H1 (cell line): ENCODE data around the gene ELMO2. TPM values are rescaled to one million over a fixed set of nuclear protein-coding genes. Genes with fewer than 3 reads are reported as not detected.

Experiments
- CTCF ChIA-PET: fragments of 300-600 bp; sonication (Branson Sonifier 250); formaldehyde crosslinking; loops from one replicate; lab custom pipeline; 2021; ENCODE audit not compliant: partially characterized antibody; lab: Charles Lee
- POLR2A ChIA-PET: fragments of 300-600 bp; sonication (Branson Sonifier 250); formaldehyde crosslinking; loops from one replicate; lab custom pipeline; 2021; ENCODE audit warnings: inconsistent platforms; ENCODE audit not compliant: partially characterized antibody; lab: Charles Lee
- DNase-seq, 2 experiments: peaks; one replicate each; pipeline versions ENCODE4 v3.0.0 to v3.0.0-alpha.2; 2010 to 2022; ENCODE audit warnings: low spot score in 2 of 2, low read depth in 1 of 2, mixed read lengths in 1 of 2
- FAIRE-seq: peaks from 2 replicates; lab custom pipeline; 2011; peaks lifted over from hg19 to GRCh38; lab: Jason Lieb, UNC
- H2AFZ ChIP-seq: 2 replicates; pipeline ENCODE4 v1.8.1; 2012; ENCODE audit warnings: low read length, inconsistent platforms
- H2AK5ac ChIP-seq: 2 replicates; pipeline ENCODE4 v1.6.1; 2013; ENCODE audit warnings: low read depth, low read length
- H2BK120ac ChIP-seq: replicated peaks from 2 replicates; pipeline ENCODE3; 2013; ENCODE audit warnings: low read depth, low read length, inconsistent platforms
- H2BK12ac ChIP-seq: 2 replicates; pipeline ENCODE4 v1.6.1; 2013; ENCODE audit warnings: low read depth, low read length
- H2BK15ac ChIP-seq: 2 replicates; pipeline ENCODE4 v1.6.1; 2013; ENCODE audit warnings: low read length
- H2BK20ac ChIP-seq: 2 replicates; pipeline ENCODE4 v1.6.1; 2013; ENCODE audit warnings: low read length
- H2BK5ac ChIP-seq: 2 replicates; pipeline ENCODE4 v1.6.1; 2013; ENCODE audit warnings: low read depth, low read length
- H3K14ac ChIP-seq: 2 replicates; pipeline ENCODE4 v1.6.1; 2013; ENCODE audit warnings: inconsistent platforms; ENCODE audit not compliant: insufficient read length
- H3K18ac ChIP-seq: 2 replicates; pipeline ENCODE4 v1.6.1; 2013; ENCODE audit warnings: low read length; ENCODE audit errors: extremely low read depth
- H3K23ac ChIP-seq: 2 replicates; pipeline ENCODE4 v1.6.1; 2013; ENCODE audit warnings: inconsistent platforms; ENCODE audit not compliant: insufficient read length
- H3K23me2 ChIP-seq: 2 replicates; pipeline ENCODE4 v1.6.1; 2013; ENCODE audit warnings: low read depth, low read length
- H3K27ac ChIP-seq: 2 replicates; pipeline ENCODE4 v1.6.1; 2011; ENCODE audit warnings: low read depth, low read length, inconsistent platforms
- H3K27me3 ChIP-seq, 4 experiments: replicated peaks in 1 of 4; 1 replicate in 1 of 4; 2 replicates in 3 of 4; pipeline versions ENCODE4 v1.6.1 to v1.8.1; 2011 to 2013; ENCODE audit warnings: low read length in 3 of 4, mild to moderate bottlenecking in 3 of 4, inconsistent platforms in 2 of 4, mixed read lengths in 2 of 4, moderate library complexity in 1 of 4; ENCODE audit not compliant: control insufficient read depth in 3 of 4, insufficient read depth in 3 of 4; ENCODE audit errors: extremely low read depth in 1 of 4
- H3K36me3 ChIP-seq, 4 experiments: 2 replicates each; pipeline versions ENCODE4 v1.6.1 to v1.8.1; 2011 to 2013; ENCODE audit warnings: mild to moderate bottlenecking in 4 of 4, low read length in 3 of 4, moderate library complexity in 2 of 4, control low read depth in 1 of 4, inconsistent platforms in 1 of 4; ENCODE audit not compliant: insufficient read depth in 4 of 4, control insufficient read depth in 2 of 4
- H3K4ac ChIP-seq: replicated peaks from 2 replicates; pipeline ENCODE3; 2013; ENCODE audit warnings: low read length, low read depth, mixed read lengths, inconsistent platforms; ENCODE audit not compliant: insufficient read length
- H3K4me1 ChIP-seq, 4 experiments: replicated peaks in 1 of 4; 1 replicate in 1 of 4; 2 replicates in 3 of 4; pipeline versions ENCODE4 v1.6.1 to v1.8.1; 2011 to 2013; ENCODE audit warnings: low read length in 3 of 4, inconsistent platforms in 2 of 4, mixed read lengths in 1 of 4; ENCODE audit not compliant: insufficient read depth in 4 of 4, control insufficient read depth in 3 of 4
- H3K4me2 ChIP-seq, 2 experiments: 2 replicates each; pipeline versions ENCODE4 v1.6.1 to v1.8.1; 2011 to 2013; ENCODE audit warnings: low read depth in 2 of 2, low read length in 2 of 2, control low read depth in 1 of 2, inconsistent platforms in 1 of 2, mild to moderate bottlenecking in 1 of 2; ENCODE audit not compliant: insufficient read depth in 1 of 2
- H3K4me3 ChIP-seq, 4 experiments: fragments of 200-600, 300-600 bp in 1 of 4; sonication (generic), shearing (Covaris generic), sonication (Bioruptor Twin) in 1 of 4; 2 replicates each; pipeline versions ENCODE4 v1.5.1 to v1.8.1; 2011 to 2016; ENCODE audit warnings: low read length in 4 of 4, low read depth in 3 of 4, control low read depth in 2 of 4, inconsistent platforms in 2 of 4, mild to moderate bottlenecking in 2 of 4, mixed read lengths in 1 of 4, moderate library complexity in 1 of 4; ENCODE audit not compliant: insufficient read depth in 2 of 4; ENCODE audit errors: extremely low read depth in 1 of 4
- H3K56ac ChIP-seq: replicated peaks from 2 replicates; pipeline ENCODE3; 2013; ENCODE audit warnings: low read depth, mild to moderate bottlenecking, mixed read lengths, low read length, inconsistent platforms; ENCODE audit not compliant: insufficient read length
- H3K79me1 ChIP-seq: 2 replicates; pipeline ENCODE4 v1.6.1; 2013; ENCODE audit warnings: low read depth, low read length, control low read depth
- H3K79me2 ChIP-seq, 2 experiments: 2 replicates each; pipeline versions ENCODE4 v1.6.1 to v1.8.1; 2012 to 2013; ENCODE audit warnings: low read length in 2 of 2, mild to moderate bottlenecking in 2 of 2, inconsistent platforms in 1 of 2; ENCODE audit not compliant: insufficient read depth in 2 of 2, control insufficient read depth in 1 of 2
- H3K9ac ChIP-seq, 4 experiments: replicated peaks in 1 of 4; 1 replicate in 1 of 4; 2 replicates in 3 of 4; pipeline versions ENCODE4 v1.6.1 to v1.8.1; 2011 to 2013; ENCODE audit warnings: low read depth in 3 of 4, low read length in 3 of 4, control low read depth in 2 of 4, mild to moderate bottlenecking in 2 of 4, moderate library complexity in 2 of 4, inconsistent platforms in 1 of 4; ENCODE audit errors: extremely low read depth in 1 of 4
- H3K9me3 ChIP-seq, 2 experiments: 2 replicates each; pipeline versions ENCODE4 v1.6.1 to v1.8.1; 2012 to 2013; ENCODE audit warnings: mild to moderate bottlenecking in 2 of 2, moderate library complexity in 2 of 2, control low read depth in 1 of 2, inconsistent platforms in 1 of 2, low read depth in 1 of 2, low read length in 1 of 2, mixed read lengths in 1 of 2; ENCODE audit not compliant: insufficient read depth in 2 of 2
- H4K20me1 ChIP-seq, 2 experiments: replicated peaks in 1 of 2; 2 replicates each; pipeline versions ENCODE3 to v1.8.1; 2011 to 2013; ENCODE audit warnings: inconsistent platforms in 2 of 2, low read length in 2 of 2, mild to moderate bottlenecking in 1 of 2; ENCODE audit not compliant: insufficient read depth in 2 of 2, control insufficient read depth in 1 of 2
- H4K5ac ChIP-seq: 2 replicates; pipeline ENCODE4 v1.6.1; 2013; ENCODE audit warnings: low read length, low read depth, mixed read lengths, inconsistent platforms; ENCODE audit not compliant: insufficient read length
- H4K8ac ChIP-seq: 2 replicates; pipeline ENCODE4 v1.8.0; 2013; ENCODE audit warnings: mild to moderate bottlenecking, moderate library complexity, low read length, inconsistent platforms; ENCODE audit not compliant: insufficient read depth; ENCODE audit errors: extremely low read depth
- H4K91ac ChIP-seq: replicated peaks from 2 replicates; pipeline ENCODE3; 2013; ENCODE audit warnings: low read length, mixed read lengths, inconsistent platforms; ENCODE audit not compliant: insufficient read length
- KDM1A ChIP-seq: fragments of 200-600, 300-600 bp; sonication (generic); IDR thresholded peaks from 2 replicates; pipeline ENCODE4 v1.7.1; 2016; ENCODE audit warnings: mild to moderate bottlenecking, low read length, borderline replicate concordance
- NANOG ChIP-seq: IDR thresholded peaks from 2 replicates; pipeline ENCODE4 v1.6.1; 2011; ENCODE audit warnings: low read length, low read depth, mild to moderate bottlenecking, inconsistent platforms; ENCODE audit not compliant: insufficient read depth, poor library complexity, severe bottlenecking
- PHF8 ChIP-seq: fragments of 200-600 bp; sonication (generic); conservative IDR thresholded peaks from 2 replicates; pipeline ENCODE4 v1.7.1; 2012; ENCODE audit warnings: low read depth, mild to moderate bottlenecking, inconsistent platforms, low read length, moderate library complexity
- RAD21 ChIP-seq, 2 experiments: IDR thresholded peaks in 1 of 2; conservative IDR thresholded peaks in 1 of 2; 2 replicates each; pipeline ENCODE4 v1.6.1; 2011; ENCODE audit warnings: low read depth in 2 of 2, low read length in 2 of 2, improper control_type of control experiment in 1 of 2, inconsistent platforms in 1 of 2, mild to moderate bottlenecking in 1 of 2, moderate library complexity in 1 of 2
- SP1 ChIP-seq: IDR thresholded peaks from 2 replicates; pipeline ENCODE4 v1.6.1; 2011; ENCODE audit warnings: low read depth, low read length
- TEAD4 ChIP-seq: IDR thresholded peaks from 2 replicates; pipeline ENCODE4 v1.6.1; 2012; ENCODE audit warnings: low read depth, low read length, inconsistent platforms, mixed read lengths
- ZNF274 ChIP-seq: IDR thresholded peaks from 2 replicates; pipeline ENCODE4 v1.7.0; 2012; ENCODE audit warnings: low read length, borderline replicate concordance; ENCODE audit errors: extremely low read depth
- WGBS, 2 experiments: shearing (Covaris generic) in 1 of 2; methylation state at CpG; one replicate each; pipeline versions ENCODE4 v1.1.6 to v1.1.7; 2013 to 2015; ENCODE audit warnings: low lambda C conversion rate in 2 of 2, mixed read lengths in 2 of 2, inconsistent platforms in 1 of 2, low coverage in 1 of 2, missing lambda C conversion rate in 1 of 2; ENCODE audit not compliant: insufficient replicate concordance in 2 of 2, insufficient coverage in 1 of 2, insufficient read length in 1 of 2; ENCODE audit errors: extremely low coverage in 1 of 2, missing lambda C conversion rate in 1 of 2; 5-methylcytosine and 5-hydroxymethylcytosine counted together
- polyA plus RNA-seq, 7 experiments: library from polyadenylated mRNA; depleted of rRNA in 3 of 7; stranded (reverse) in 5 of 7; unstranded in 2 of 7; fragments of >200 nt in 5 of 7; fragments of 200-250 nt in 2 of 7; gene quantifications; 1 replicate in 5 of 7; 2 replicates in 1 of 7; 4 replicates in 1 of 7; pipeline versions ENCODE4 v1.2.1 to v1.2.3, GENCODE V29; 2011 to 2013; ENCODE audit warnings: missing spikeins in 2 of 7, mixed read lengths in 2 of 7
- total RNA-seq: library from RNA; stranded (reverse); fragmentation: NEBNext Ultra II Directional; extraction: Animal tissue kit (Norgen Biotek cat#: 25700); gene quantifications from 2 replicates; pipeline ENCODE4 v1.2.1, GENCODE V29; 2021

ELMO2 gene
- total and polyA plus RNA-seq, 2 of the 8 experiments (the other 6 are each of a cell fraction or from before 2014, with no cell fraction given): 34.3 to 39.7 TPM

- Histone ChIP-seq H3K23me2 (peaks cover 4% of the 10 kb centered on the region; the same call in 1 of the 2 replicates), H3K4me3 (no peak overlapping the region), H3K4me1 (peaks cover 0 to 13% (median 5%) of the 10 kb centered on the region in 4 experiments; a peak in 6 of 7 replicates), H3K4ac (no peak overlapping the region), H3K27me3 (peaks cover 0 to 15% (median 10%) of the 10 kb centered on the region in 4 experiments; a peak in 5 of 7 replicates), H2BK15ac (no peak overlapping the region), H3K23ac (no peak overlapping the region), H3K36me3 (no peaks in the 10 kb centered on the region), H3K14ac (no peak overlapping the region), H2BK5ac (no peak overlapping the region), H2AFZ (no peak overlapping the region), H2BK20ac (no peak overlapping the region), H4K91ac (no peak overlapping the region), H2BK12ac (no peak overlapping the region), H3K56ac (peak overlapping the region; percentile 27), H2AK5ac (no peak overlapping the region), H4K5ac (no peak overlapping the region), H3K79me1 (no peaks in the 10 kb centered on the region), H3K4me2 (no peak overlapping the region), H2BK120ac (no peak overlapping the region), H3K18ac (no peak overlapping the region), H4K20me1 (peaks cover 7% of the 10 kb centered on the region in 2 experiments), H3K27ac (no peak overlapping the region), H4K8ac (peak overlapping the region; percentile 20; the same call in 1 of the 2 replicates), H3K79me2 (no peaks in the 10 kb centered on the region), H3K9ac (no peak overlapping the region), H3K9me3 (no peaks in the 10 kb centered on the region)
- WGBS, 2 experiments: 63 to 100% methylated on average over 2 to 8 of the region's 8 CpGs
- FAIRE-seq: no peak
- TF ChIP-seq KDM1A (no peak), SP1 (no peak), RAD21 (IDR thresholded peaks at IDR 0.05 in 1 of 2, conservative IDR thresholded peaks at IDR 0.05 in 1 of 2; ENCODE audit: low read depth in 2 of 2, low read length in 2 of 2) (no peak), ZNF274 (no peak), NANOG (no peak), TEAD4 (no peak), PHF8 (no peak)
- ChIA-PET POLR2A (interaction anchor here (0.8 to 2.0 kb wide), 10 partner anchors 9 to 56 kb away, joined by 3 to 11 read pairs (median 5); no protein-coding TSS in a partner anchor), CTCF (interaction anchor here (0.7 to 10.9 kb wide), 6 partner anchors 12 to 287 kb away, joined by 3 to 214 read pairs (median 3); partner anchors contain the start of gene CDH22)
- DNase-seq: no peak
Observed at GRCh38 chr20:46344488-46345162, 61.8 kb downstream of the ELMO2 start.
